CD4-positive, alpha-beta T cell treated with Interleukin-15 for 1 hour (primary cell): Measurements from ENCODE around the gene WASHC2A.
"Not testable (repeated sequence)": the region's sequence is repeated elsewhere in the genome, so short reads cannot be mapped to it uniquely, and the experiment has no call there.

ENCODE experiments used
- DNase-seq: peaks from one replicate; pipeline ENCODE4 v3.0.0-alpha.2; 2020

WASHC2A gene, protein sequence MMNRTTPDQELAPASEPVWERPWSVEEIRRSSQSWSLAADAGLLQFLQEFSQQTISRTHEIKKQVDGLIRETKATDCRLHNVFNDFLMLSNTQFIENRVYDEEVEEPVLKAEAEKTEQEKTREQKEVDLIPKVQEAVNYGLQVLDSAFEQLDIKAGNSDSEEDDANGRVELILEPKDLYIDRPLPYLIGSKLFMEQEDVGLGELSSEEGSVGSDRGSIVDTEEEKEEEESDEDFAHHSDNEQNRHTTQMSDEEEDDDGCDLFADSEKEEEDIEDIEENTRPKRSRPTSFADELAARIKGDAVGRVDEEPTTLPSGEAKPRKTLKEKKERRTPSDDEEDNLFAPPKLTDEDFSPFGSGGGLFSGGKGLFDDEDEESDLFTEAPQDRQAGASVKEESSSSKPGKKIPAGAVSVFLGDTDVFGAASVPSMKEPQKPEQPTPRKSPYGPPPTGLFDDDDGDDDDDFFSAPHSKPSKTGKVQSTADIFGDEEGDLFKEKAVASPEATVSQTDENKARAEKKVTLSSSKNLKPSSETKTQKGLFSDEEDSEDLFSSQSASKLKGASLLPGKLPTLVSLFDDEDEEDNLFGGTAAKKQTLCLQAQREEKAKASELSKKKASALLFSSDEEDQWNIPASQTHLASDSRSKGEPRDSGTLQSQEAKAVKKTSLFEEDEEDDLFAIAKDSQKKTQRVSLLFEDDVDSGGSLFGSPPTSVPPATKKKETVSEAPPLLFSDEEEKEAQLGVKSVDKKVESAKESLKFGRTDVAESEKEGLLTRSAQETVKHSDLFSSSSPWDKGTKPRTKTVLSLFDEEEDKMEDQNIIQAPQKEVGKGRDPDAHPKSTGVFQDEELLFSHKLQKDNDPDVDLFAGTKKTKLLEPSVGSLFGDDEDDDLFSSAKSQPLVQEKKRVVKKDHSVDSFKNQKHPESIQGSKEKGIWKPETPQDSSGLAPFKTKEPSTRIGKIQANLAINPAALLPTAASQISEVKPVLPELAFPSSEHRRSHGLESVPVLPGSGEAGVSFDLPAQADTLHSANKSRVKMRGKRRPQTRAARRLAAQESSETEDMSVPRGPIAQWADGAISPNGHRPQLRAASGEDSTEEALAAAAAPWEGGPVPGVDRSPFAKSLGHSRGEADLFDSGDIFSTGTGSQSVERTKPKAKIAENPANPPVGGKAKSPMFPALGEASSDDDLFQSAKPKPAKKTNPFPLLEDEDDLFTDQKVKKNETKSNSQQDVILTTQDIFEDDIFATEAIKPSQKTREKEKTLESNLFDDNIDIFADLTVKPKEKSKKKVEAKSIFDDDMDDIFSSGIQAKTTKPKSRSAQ (N-terminal part only)

DNA sequence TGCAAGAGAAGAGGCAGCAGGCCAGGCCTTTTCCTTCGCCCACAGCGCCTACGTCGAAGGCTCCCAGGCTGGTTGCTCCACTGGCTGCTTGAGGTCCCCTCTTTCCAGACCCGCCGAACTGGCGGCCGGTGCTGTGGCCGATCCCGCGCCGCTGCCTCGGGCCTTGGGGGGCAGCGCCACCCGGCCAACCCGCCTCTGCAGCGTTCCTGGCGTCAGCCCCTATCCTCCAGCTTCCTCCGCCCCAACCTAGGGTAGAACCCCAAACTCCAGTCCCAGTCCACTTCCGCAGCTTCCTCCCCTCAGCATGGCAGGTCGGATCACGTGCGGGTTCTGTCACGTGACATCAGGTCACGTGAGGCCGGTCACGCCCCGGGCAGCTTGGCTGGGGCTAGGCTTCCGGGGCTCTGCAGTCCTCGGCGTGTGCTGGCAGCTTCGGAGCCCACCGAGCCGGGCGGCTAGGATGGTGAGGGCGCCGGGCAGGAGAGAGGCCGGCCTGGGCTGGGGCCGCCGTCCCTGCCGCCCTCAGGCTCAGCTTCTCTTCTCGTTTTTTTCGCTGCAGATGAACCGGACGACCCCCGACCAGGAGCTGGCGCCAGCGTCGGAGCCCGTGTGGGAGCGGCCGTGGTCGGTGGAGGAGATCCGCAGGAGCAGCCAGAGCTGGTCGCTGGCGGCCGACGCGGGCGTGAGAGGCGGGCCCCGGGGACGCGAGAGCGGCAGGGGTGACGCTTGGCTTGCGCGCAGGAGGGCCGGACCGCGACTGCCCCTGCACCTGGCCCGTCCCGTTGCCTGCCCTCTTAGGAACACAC lies at the start of gene WASHC2A:
Gene WASHC2A (plus strand): TSS at position 409 of the 806 bp plus-strand sequence. CDS start 52 bp downstream, at position 461.
- DNase-seq = peak; percentile 94

DNA sequence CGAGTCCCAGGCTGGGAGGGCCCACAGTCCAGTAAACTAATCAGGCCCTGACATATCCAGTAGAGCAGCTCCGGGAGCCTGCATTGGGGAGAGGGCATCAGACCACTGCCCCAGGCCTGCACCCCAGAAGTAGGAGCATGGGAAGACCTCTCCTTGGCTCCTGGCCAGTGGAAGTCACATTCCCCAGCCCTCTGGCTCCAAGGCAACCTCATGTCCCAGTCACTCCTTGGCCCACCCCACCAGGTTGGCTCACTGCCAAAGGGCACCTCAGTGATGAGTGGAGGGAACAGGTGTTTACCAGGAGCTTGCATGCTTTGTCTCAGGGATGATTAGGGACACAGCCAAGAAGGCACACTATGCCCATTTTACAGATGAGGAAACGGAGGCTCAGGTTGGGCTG lies 48.5 kb upstream of the WASHC2A start:
- DNase-seq = not testable (repeated sequence)

DNA sequence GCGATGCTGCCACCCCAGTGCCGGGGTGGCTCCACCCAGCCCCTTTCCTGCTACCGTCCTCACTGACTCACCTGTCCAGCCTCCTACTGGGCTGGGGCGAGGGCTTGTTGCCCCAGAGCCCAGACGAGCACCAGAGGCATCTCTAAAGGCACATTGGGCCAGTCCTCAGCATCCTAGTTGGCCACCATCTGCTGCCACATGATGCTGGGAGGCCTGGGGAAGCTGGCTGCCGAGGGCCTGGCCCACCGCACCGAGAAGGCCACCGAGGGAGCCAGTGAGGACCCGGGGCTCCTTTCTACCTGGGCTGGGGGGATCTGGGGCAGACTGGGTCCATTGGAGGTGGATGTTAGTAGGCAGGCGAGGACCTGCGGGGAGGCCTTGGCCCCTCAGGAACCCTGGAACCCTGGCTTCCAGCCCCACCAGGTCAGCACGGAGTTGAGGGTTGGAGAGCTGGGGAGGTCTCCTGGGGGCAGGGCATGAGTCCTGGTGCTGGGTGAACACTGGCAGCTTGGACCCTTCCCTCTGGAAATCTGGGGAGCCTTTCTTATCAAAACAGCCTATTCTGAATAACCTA lies 47.2 kb upstream of the WASHC2A start:
- not testable (repeated sequence) for DNase-seq

DNA sequence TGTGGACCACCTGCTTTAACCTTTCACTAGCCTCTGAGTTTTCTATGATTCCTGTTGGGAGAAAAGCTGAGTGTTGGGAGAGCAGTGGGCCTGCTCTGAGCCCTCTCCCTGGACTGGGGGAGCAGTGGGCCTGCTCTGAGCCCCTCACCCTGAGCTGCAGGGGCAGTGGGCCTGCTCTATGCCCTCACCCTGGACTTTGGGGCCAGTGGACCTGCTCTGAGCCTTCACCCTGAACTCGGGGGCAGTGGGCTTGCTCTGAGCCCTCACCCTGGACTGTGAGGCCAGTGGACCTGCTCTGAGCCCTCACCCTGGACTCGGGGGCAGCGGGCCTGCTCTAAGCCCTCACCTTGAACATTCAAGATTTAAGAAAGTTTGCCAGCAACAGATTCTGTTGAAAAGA lies 46.1 kb upstream of the WASHC2A start:
- DNase-seq = no peak

DNA sequence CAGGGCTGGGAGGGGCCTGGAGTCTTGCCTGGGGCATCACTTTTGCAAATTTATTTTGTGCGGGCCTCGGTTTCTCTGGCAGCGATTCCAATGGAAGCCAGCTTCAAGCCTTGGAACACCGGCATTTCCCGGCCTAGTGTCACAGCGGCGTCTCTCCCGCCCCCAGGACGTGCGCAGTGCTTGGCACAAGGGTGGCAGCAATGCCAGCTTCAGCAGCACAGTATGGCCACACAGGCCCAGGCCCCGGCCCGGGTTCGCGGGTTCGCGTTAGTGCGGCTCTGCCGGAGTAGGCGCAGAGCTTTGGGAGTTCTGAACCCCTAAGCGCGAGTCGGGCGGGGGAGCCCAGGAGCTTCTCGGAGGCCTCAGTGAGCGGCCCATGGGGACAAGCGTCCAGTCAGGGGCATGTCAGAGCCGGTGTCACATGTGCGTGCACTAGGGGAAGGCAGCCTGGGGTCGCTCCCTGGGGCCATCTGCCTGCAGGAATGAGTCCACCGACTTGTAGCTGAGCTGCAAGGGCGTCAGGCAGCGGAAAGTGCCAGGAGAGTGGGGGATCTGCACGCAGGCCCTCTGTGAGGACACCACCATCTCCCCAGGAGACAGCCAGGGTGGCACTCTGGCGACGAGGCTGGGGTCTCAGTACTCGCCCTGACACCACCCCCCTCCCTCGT lies 42.9 kb upstream of the WASHC2A start:
- DNase-seq = not testable (repeated sequence)

DNA sequence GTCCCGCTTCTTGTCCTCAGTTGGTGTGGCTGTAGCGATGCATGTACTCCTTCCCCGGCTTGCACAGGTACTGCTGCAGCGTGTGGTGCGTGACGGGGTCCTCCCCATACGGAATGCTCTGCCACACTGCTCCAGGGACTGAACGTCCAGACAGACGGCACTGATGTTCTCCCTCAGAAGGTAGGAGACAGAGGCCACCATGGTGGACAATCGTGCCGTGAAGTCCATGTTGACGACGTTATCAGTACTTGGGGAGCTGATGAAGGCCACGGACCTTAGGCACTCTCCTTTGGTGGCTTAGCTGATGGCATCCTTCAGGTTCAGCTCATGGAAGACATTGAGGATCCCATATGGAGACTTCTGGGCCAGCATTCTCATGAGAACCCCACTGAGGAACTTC lies 42.1 kb upstream of the WASHC2A start:
- DNase-seq = no peak

DNA sequence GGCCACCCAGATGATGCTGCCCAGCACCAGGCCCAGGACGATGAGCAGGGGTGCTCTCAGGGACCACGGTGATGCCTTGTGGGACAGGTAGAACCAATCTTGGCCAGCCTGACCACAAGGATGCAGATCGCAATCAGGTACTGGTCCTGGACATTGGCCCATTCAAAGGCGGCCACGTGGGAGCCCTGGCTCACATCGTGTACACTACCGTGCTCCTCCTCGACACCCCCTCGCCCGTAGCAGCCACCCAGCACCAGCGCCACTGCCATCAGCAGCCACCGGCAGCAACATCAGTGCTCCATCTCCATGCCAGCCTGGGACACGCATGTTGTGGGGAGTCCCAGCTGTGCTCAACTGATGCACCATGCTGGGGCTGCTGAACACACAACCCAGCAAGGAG lies 40.6 kb upstream of the WASHC2A start:
- DNase-seq = no peak

DNA sequence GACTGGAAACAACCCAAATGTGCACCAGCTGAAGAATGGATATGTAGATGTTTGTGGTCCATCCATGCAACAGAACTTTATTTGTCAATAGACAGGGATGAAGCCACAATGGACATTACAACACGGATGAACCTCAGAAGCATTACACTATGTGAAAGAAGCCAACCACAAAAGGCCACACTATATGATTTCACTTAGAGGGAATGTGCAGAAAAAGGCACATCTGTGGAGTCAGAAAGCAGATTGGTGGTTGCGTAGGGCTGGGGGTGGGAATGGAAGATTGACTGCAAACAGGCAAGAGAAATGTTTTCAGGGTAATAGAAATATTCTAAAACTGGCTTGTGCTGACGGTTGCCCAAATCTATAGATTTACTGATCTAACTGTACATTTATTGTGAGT lies 34.3 kb upstream of the WASHC2A start:
- DNase-seq = no peak

DNA sequence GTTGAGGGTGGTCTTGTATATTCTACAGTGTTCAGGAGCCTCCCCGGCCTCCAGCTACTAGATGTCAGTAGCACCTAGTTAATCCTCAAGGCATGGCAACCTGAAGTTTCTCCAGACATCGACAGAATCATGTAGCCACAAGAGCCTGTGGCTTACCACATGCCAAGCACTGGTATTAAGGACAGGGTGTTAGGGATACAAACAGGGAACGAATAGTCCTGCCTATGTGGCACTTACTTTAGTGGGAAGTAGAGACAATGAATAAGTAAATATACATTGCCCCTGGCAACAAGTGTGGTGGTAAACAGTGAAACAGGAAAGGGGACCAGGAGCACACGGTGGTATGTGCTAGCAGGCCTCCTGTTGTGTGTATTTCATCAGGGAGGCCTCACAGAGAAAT lies 32.4 kb upstream of the WASHC2A start:
- DNase-seq = not testable (repeated sequence)

DNA sequence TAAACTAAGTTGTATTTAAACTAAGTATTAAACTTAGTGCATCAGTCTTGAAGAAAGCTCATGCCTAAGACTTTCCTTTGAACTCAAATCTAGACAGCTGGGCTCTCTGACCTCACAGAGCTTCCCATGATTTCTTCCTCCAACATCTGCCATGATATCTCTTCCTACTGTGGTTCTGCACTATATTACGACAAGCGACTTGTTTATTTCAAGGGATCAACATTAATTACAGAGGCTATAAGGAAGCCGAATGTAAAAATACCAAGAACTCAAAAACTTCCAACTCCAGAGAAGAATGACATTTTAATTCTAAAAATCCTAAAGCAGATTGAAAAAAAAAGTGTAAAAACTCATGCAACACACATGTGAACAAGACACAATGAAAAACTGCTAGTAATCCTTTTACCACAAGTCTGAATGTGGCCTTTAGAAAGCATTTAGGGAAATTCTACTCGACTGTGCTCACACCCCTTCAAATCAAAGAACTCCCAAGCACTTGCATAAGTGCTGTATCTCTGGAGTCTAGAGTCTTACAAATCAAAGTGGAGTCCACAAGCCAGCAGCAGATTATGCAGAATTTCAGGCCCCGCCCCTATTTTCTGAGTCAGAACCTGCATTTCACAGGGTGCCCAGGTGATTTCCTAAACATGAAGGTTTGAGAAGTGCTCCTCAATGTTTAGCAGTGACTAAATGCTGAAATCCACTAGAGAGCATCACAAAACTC lies 22.7 kb upstream of the WASHC2A start:
- DNase-seq = no peak

DNA sequence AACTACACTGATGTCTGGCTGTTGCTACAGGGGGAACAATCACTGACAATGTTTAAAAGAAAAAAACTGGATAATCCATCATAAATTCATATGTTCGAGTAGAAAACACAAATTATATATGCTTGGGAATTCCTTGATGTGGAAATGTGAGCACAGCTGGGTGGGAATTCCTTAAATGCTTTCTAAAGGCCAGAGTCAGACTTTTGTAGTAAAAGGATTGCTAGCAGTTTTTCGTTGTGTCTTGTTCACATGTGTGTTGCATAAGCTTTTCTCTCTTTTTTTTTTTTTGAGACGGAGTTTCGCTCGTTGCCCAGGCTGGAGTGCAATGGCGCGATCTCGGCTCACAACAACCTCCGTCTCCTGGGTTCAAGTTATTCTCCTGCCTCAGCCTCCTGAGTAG lies 21.3 kb upstream of the WASHC2A start:
- not testable (repeated sequence) for DNase-seq

DNA sequence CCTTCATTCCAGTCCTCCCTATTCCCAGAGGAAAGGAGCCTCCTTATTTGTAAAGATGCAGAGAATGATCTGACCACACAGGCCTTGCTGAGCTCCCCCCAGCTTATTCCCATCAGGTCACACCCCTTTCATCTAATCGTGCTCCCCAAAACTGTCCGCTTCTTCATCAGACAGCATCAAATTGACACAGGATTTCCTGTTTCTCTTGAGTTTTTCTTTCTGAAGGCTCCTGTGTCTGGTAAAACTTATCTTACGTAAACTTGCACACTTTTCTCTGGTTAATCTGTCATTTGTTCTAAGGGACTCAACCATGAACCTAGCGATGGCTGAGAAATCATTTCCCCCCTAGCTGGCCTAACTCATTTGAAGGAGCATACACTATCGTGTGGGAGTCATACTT lies 20.2 kb upstream of the WASHC2A start:
- DNase-seq = not testable (repeated sequence)

DNA sequence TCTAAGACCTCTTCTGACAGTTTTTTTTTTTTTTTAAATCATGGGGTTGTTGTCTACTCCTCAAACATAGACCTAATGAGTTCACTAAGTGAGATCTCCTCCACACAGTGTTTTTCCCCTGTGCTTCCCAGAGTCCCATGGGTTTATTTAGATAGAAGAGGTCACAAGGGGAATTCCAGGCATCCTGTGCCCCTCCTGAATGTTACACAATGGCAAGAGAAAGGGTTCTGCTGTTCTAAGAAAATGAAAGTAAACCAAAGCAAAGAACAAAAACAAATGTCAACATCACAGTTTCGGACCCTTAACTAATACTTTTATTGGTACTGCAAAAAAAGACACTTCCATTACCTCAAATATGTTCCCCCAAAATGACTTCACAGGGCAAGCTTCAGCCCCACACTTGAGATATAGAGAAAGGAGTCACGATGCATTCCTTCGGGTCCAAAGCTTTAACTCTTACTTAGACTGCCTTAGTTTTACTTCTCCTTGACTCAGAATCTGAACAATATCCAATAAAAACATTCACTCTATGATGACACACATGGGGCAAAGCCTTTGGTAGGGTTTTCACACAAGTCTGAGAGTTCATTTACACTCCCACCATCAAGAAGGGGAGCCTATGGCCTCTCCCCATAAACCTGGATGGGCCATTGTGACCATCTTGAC lies 15.6 kb upstream of the WASHC2A start:
- not testable (repeated sequence) for DNase-seq

DNA sequence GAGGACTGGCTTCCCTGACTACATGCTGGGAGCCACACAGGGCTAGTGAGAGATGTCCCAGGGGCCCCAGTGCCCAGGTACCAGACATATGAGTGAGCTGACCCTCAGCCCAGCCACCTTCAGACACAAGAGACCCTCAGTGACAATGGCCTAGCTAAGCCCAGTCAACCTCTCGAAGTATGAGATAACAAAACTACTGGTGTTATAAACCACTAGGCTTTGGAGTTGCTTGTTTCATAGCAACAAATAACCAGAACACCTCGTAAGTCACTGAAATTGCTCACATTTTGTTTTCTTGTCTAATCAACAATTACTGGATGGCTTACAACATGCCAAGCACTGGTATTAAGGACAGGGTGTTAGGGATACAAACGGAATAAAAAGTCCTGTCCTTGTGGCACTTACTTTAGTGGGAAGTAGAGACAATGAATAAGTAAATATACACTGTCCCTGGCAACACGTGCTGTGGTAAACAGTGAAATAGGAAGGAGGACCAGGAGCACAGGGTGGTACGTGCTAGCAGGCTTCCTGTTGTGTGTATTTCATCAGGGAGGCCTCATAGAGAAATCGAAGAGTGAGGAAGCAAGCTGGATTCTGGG lies 14.9 kb upstream of the WASHC2A start:
- not testable (repeated sequence) for DNase-seq

DNA sequence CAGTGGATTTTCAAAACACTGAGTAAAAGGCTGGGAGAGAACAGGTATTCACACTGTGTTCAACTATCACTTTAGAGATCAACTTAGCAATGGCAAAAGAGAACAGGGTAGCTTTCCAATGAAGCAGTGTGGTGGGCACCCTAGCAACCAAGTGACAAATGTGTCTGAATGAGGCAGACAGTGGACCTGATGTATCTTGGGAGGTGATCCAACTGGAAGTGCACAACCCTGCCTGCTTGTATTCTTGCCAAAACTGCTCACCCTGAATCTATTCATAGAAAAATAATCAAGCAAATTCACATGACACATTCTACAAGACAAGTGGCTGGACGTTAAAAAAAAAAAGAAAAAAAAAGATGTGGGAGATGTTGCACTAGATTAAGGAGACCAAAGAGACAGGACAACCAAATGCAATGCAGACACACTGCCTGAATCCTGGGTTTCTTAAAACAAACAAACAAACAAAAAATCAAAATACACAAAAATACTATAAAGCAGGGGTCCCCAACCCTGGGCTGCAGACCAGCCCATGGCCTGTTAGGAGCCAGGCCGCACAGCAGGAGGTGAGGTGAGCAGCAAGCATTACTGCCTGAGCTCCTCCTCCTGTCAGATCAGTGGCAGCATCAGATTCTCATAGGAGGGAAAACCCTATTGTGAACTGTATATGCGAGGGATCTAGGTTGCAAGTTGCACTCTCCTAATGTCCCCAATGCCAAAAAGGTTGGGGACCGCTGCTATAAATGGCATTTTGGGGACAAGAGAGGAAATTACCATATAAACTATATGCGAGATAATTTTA lies 12.1 kb upstream of the WASHC2A start:
- not testable (repeated sequence) for DNase-seq

DNA sequence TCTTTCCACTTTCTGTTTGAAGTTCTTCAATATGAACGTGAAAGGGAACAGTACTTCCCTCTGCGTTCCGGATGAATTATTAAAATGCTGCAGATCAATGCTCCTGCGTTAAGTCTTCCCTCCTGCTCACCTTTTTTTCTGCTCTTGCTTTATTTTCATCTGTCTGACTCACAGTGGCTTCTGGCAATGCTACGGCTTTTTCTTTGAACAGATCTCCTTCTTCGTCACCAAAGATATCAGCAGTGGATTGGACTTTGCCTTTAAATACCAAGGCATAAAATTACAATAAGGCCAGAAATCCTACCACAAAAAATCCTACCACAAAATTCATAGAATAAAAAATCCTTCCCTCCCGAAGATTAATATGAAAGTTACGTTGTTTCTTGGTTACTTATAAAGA lies 11.1 kb upstream of the WASHC2A start:
- not testable (repeated sequence) for DNase-seq

DNA sequence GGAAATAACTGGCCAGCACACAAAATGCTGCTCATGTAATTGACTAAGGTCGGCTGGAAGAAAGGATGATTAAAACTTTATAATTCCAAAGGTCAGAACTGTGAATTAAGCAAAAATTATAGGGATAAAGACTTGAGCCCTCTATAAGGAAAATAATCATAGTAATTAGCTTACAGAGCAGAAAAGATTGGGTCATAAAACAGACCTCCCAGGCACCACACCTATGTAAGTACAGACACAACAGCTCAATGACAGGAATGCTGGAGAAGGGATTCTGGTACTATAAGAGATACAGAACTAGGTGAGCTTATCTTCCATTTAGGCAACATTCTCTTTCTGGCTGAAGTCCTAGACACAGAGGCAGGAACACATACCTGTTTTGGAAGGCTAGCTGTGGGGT lies 9.0 kb upstream of the WASHC2A start:
- not testable (repeated sequence) for DNase-seq

DNA sequence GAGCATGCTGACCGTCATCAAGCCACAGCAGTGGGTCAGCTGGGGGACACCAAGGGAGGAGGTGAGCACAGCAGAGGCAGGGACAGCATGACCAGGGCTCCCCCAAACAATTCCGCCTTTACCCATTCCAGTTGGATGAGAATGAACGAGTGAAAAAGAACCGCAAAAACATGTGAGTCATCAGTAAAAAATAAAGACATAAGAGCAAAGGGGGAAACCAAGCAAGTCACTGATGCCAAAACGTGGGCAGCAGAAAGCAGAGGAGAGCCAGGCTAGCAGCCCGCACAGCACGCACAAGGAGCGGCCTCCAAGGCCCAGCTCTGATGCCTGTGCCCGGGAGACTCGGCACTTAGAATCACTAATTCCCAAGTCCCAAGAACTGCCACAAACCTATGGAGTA lies 7.8 kb upstream of the WASHC2A start:
- not testable (repeated sequence) for DNase-seq
